ENCODE results near the gene COL6A1.
"Not testable (repeated sequence)": the region's sequence is repeated elsewhere in the genome, so short reads cannot be mapped to it uniquely, and the experiment has no call there.

Gene COL6A1

DNA sequence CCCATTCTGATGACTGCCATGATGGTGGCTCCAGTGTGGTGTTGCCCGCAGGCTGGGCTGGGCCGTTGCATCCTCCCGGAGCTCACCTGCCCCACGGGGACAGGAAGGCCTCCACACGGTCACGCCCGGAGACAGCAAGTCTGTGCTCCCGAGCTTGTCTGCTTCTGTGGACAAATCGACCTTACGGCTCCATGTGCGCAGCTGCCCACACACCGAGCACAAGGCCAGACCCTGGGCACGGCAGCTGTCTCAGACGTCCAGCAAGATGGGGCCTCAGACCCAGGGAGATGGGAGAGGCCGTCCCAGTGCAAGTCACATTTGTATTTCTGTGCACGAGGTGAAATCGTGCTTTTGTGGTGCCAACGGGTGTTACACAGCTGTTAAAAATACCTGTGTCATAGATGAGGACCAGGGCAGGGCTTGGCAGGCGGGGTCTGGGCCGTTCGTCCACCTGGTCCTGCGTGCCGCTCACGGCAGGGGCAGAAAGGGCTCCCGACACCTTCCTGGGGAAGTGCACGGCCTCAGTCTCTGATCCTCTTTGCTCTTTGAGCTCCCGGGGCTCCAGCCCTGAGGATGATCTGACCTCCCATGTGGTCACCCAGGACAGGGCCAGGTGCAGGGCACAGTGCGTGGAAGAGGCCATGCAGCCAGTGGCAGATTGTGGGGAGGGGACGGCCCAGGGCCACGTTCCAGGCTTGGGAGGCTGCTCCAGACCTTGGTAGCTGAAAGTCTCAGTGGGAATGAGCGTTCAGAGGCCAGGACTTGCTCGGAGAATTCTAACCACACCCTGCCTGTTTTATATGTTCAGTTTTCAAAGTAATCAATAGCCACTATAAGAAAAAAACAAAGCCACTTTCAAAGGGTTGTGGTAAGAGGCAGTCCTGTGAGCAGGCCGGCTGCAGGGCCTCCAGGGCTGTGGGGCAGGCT lies 13.5 kb downstream of the COL6A1 start:
- no peak for DNase-seq

DNA sequence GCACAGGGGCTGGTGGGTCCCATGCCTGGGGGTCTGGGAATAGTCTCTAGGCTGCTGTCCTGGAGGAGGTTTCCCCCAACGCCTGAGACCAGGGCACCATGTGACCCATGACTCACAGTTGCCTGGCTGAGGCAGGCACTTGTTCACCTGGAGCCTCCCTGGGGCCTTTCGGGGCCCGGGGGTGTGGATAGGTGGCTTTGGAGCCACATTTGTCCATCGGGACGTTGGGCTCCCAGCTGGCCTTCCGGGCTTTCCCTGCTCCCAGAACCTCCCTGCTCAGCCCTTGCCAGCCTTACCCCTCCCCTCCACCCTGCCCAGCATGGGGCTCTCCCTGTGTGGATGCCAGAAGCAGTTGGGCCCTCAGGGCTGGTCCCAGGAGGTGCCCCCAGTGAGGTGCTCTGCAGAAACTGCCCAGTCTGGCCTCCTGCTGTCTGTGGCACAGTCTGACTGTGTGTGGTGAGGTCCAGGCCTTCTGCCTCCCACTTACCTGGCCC lies 14.2 kb downstream of the COL6A1 start:
- no peak for DNase-seq

DNA sequence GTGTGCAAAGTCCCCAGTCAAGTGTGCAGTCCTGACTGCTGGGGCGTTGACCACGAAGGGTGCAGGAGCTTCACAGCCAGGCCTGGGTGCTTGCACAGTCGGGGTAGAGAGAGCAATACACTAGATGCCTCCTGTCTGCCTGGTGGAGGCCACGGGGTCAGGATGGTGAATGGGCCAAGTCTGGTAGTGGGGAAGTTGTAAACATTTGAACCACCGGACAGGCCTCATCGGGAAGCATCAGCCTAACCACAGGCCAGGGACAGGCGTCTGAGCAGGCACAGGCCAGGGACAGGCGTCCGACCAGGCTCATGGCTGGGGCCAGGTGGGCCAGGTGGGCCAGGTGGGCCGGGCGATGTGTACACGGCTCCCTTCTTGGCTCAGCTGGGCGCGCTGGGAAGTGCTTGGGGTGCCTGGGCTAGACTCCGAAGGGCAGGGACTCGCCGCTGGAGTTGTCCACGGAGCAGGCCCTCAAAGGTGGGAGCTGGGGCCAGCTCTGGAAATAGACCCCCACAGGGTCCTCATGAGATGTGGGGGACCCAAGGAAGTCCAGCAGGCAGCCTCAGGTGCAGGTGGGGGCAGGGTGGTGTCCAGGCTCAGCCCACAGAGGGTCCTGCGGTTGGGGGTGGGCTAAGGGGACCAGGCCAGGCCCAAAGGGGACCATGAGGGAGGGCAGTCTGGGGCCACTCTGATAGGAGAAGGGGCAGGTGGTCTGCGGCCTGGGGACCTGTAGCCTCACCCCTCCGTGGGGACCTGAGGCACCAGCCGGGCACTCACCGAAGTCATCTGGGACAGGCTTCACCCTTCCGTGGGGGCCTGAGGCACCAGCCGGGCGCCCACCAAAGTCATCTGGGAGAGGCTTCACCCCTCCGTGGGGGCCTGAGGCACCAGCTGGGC lies 15.0 kb downstream of the COL6A1 start:
- DNase-seq = no peak

DNA sequence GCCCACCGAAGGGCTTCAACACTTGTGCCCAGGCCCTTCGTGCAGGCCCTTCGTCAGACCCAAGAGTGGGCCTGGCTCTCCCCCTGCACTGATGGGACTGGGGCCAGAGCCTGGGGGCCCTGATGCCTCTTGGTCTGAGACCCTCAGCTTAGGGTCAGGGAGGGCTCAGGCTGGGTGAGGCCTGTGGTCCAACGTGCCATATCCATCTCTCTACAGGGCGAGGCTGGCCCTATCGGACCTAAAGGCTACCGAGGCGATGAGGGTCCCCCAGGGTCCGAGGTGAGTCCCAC lies 15.6 kb downstream of the COL6A1 start:
- DNase-seq = no peak

DNA sequence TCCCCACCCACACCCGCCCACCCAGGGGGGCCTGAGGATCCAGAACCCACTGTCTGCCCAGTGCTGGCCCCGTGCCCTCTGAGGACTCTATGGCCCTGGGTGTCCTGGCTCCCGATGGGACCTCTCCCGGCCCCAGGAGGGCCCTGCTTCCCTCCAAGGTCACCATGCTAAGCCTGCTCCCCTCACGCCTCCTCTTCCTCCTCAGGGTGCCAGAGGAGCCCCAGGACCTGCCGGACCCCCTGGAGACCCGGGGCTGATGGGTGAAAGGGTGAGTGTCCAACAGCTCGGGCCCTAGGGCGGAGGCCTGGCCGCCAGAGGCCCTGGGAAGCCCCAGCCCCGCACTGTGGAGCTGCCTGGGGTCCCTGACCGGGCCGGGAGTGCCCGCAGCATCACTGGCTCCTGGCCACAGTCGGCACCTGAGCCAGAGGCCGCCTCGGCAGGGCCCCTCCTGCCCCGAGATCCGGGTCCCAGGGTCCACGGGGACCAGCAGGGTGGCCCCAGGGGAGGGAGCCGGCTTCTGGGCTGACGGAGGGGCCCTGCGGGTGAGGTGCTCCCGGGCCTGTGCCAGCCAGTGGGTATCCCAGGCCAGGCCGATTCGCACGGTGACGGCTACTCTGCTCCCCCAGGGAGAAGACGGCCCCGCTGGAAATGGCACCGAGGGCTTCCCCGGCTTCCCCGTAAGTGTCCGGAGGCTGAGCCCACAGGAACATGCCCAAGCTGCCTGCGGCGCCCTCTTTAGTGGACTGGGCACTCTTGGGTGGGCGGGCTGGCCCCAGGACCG lies 16.1 kb downstream of the COL6A1 start:
- no peak for DNase-seq

DNA sequence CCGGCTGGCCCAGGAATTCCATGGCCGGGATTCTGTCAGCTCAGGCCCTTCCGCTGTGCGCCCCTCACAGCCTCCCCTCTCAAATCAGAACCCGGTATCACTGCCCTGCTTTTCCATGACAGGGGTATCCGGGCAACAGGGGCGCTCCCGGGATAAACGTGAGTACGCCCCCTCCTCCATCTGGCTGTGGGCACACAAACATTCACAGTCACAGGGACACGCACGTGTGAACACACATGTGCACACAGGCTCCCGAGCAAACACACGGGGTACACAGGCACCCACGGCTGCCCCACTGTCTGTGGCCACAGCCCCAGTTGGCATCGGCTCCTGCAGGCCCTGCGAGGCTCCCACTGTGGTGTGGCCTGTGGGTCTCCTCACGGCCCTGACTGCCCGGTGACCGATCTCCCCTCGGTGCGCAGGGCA lies 16.7 kb downstream of the COL6A1 start:
- DNase-seq = no peak

DNA sequence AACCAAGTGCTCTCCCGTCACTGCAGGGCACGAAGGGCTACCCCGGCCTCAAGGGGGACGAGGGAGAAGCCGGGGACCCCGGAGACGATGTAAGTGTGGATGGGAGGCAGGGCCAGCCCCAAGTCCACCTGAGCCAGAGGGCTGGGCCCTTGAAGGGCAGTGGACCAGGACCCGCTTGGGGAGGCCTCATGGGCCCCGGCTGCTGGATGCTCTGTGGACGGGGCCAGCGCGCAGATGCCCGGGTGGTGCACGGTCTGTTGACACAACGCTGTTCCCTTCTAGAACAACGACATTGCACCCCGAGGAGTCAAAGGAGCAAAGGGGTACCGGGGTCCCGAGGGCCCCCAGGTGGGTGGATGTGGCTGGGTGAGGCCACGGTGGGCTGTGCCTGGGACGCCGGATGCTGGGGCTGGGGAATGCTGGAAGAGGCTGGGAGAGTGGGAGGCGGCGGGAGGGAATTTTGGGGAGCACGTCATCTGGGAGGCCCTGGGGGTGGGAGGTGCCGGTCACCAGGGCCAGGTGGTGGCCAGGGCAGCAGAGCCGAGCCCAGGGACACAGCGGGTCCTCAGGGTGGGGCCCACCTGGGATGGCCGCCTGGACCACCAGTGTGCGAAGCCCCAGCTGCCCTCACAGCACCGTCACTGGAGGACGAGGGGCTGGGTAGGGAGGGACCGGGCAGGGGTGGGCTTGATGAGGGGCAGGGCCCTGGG lies 17.5 kb downstream of the COL6A1 start:
- DNase-seq = no peak

DNA sequence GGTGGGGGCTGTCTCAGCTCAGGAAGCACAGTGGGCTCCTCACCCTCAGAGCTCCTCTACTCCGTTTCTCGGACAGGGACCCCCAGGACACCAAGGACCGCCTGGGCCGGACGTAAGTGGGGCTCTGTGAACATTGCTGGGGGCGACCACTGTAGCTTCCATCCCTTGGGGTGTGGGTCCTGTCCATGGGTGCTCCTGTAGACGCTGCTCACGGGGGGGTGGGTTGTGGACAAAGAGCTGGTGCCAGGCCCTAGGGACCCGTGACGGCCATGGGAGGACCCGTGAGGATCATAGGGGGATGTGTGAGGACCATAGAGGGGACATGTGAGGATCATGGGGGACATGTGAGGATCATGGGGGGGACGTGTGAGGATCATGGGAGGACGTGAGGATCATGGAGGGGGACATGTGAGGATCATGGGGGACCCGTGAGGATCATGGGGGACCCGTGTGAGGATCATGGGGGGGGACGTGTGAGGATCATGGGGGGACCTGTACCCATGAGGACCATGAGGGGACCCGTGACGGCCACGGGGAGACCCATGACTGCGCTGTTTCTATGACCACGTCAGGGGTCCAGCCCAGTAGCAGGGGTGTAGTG lies 18.1 kb downstream of the COL6A1 start:
- no peak for DNase-seq

DNA sequence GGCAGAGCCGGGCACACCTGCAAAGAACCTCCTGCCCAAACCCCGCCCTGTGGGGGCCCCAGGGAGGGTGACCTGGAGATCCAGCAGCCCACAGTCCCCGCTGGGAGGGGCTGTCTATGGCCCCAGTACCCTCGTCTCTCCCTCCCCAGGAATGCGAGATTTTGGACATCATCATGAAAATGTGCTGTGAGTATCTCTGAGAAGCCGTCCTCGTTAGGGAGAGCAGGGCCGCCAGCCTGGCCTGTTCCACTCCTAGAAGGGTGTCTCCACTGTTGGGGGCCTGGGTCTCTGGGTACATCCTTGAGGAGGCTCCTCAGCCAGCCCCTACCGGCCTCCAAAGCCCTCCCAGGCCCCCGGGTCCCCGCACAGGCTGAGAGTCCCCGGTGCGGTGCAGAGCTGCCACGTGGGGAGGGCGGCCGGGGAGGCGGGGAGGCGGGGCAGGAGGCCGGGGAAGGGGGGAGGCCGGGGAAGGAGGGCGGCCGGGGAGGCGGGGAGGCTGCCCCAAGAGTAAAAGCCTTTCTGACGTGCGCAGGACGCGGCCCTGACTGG lies 18.7 kb downstream of the COL6A1 start:
- no peak for DNase-seq

DNA sequence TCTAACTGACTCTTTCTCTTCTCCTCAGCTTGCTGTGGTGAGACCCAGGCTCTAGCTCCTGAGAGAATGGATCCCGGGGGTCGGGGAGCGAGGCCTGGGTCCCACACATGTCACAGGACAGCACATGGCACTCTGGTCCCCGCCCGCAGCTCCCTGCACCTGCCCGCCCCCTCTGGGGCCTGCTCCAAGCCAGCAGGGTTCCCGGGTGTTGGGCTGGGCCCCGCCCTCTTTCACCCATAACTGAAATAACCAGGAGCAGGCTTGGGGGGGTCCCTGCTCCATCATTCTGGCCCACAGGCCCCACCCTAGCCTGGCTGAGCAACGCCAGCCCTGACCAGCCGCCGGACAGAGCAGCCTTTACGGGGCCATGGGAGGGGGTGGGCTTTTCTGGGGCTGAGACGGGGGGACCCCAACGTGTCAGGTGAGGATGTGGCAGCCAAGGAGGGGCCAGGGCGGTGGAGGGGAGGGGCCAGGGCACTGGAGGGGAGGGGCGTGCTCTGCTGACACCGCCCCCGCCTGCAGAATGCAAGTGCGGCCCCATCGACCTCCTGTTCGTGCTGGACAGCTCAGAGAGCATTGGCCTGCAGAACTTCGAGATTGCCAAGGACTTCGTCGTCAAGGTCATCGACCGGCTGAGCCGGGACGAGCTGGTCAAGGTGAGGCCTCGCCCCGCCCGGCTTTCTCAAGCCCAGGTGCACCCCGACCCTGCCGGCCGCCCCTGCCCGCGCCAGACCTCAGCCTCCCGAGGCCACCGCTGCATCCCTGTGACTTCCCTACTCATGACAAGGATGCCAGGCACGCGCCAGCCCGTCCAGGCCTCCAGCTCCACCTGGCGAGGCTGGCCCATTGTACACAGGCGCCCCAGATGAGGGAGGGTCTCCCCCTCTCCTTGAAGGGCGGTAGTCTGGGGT lies 19.4 kb downstream of the COL6A1 start:
- no peak for DNase-seq

DNA sequence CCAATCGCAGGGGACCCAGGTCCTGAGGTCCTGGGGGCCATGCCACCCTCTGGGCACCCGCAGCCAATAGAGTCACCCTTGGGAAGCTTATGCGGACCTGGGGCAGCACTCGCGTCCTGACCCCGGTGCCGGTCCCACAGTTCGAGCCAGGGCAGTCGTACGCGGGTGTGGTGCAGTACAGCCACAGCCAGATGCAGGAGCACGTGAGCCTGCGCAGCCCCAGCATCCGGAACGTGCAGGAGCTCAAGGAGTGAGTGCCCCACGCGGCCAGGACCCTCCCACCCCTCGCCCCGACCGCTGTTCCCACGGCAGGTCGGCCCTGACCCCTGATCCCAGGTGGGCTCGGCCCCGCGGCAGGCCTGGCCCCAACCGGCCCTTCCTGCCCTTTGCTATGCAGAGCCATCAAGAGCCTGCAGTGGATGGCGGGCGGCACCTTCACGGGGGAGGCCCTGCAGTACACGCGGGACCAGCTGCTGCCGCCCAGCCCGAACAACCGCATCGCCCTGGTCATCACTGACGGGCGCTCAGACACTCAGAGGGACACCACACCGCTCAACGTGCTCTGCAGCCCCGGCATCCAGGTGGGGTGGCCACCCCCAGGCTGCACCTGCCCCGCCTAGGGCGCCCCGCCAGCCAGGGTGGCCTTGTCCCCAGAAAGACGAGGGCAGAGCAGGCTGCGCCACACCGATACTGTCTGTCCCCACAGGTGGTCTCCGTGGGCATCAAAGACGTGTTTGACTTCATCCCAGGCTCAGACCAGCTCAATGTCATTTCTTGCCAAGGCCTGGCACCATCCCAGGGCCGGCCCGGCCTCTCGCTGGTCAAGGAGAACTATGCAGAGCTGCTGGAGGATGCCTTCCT lies 20.5 kb downstream of the COL6A1 start:
- DNase-seq = no peak

DNA sequence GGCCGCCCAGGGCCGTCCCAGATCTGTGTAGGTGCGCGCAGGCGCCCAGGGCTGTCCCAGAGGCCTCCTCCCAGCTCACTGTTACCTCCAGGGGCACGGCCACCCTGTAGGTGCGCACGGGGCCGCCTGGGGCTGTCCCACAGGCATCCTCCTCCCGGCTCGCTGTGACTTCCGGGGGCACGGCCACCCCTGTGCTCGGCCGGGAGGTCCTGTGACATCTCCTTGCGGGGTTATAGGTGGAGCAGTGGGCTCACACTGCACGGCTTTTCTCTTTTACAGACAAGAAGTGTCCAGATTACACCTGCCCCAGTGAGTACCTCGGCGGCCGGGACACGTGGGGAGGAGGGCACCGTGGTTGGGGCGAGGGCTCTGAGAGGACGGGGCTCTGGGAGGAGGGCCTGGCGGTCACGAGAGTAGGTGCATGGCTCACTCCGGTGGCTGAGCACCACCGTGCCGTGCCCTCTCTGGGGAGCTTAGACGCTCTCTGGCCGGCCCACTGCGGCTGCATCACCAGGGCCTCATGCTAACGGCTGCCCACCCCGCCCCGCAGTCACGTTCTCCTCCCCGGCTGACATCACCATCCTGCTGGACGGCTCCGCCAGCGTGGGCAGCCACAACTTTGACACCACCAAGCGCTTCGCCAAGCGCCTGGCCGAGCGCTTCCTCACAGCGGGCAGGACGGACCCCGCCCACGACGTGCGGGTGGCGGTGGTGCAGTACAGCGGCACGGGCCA lies 21.4 kb downstream of the COL6A1 start:
- no peak for DNase-seq

DNA sequence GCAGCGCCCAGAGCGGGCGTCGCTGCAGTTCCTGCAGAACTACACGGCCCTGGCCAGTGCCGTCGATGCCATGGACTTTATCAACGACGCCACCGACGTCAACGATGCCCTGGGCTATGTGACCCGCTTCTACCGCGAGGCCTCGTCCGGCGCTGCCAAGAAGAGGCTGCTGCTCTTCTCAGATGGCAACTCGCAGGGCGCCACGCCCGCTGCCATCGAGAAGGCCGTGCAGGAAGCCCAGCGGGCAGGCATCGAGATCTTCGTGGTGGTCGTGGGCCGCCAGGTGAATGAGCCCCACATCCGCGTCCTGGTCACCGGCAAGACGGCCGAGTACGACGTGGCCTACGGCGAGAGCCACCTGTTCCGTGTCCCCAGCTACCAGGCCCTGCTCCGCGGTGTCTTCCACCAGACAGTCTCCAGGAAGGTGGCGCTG lies 22.0 kb downstream of the COL6A1 start:
- DNase-seq = no peak

DNA sequence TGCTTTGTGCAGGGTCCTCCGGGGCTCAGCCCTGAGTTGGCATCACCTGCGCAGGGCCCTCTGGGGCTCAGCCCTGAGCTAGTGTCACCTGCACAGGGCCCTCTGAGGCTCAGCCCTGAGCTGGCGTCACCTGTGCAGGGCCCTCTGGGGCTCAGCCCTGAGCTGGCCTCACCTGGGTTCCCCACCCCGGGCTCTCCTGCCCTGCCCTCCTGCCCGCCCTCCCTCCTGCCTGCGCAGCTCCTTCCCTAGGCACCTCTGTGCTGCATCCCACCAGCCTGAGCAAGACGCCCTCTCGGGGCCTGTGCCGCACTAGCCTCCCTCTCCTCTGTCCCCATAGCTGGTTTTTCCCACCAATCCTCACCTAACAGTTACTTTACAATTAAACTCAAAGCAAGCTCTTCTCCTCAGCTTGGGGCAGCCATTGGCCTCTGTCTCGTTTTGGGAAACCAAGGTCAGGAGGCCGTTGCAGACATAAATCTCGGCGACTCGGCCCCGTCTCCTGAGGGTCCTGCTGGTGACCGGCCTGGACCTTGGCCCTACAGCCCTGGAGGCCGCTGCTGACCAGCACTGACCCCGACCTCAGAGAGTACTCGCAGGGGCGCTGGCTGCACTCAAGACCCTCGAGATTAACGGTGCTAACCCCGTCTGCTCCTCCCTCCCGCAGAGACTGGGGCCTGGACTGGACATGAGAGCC lies 22.7 kb downstream of the COL6A1 start:
- no peak for DNase-seq

DNA sequence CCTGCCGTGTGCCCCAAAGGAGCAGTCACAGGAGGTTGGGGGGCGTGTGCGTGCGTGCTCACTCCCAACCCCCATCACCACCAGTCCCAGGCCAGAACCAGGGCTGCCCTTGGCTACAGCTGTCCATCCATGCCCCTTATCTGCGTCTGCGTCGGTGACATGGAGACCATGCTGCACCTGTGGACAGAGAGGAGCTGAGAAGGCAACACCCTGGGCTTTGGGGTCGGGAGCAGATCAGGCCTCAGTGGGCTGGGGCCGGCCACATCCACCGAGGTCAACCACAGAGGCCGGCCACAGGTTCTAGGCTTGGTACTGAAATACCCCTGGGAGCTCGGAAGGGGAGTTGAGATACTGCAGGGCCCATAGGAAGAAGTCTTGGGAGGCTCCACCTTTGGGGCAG lies 23.5 kb downstream of the COL6A1 start:
- no peak for DNase-seq

DNA sequence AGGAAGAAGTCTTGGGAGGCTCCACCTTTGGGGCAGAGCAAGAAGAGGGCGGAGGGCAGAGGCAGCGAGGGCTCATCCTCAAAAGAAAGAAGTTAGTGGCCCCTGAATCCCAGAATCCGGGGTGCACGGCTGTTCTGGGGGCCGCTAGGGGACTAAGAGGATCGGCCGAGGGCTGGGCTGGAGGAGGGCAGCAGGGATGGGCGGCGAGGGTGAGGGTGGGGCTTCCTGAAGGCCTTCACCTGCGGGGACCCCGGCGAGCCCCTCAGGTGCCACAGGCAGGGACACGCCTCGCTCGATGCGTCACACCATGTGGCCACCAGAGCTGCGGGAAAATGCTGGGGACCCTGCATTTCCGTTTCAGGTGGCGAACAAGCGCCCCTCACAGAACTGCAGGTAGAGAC lies 23.9 kb downstream of the COL6A1 start:
- no peak for DNase-seq

DNA sequence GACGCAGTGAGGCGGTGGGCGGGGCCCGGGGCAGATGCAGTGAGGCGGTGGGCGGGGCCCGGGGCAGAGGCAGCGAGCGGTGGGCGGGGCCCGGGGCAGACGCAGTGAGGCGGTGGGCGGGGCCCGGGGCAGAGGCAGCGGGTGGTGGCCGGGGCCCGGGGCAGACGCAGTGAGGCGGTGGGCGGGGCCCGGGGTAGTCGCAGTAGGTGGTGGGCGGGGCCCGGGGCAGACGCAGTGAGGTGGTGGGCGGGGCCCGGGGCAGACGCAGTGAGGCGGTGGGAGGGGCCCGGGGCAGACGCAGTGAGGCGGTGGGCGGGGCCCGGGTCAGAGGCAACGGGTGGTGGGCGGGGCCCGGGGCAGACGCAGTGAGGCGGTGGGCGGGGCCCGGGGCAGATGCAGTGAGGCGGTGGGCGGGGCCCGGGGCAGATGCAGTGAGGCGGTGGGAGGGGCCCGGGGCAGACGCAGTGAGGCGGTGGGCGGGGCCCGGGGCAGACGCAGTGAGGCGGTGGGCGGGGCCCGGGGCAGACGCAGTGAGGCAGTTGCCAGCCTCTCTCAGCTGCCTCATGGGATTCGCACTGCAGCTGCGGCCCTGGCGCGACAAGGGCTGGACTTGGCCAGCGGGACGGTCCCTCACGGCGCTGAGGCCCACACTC lies 24.4 kb downstream of the COL6A1 start:
- DNase-seq = not testable (repeated sequence)
